HCT116 (cell line): ENCODE data around the gene SH3RF2.

ENCODE experiments used
- CEBPB ChIP-seq: IDR thresholded peaks from 2 replicates; pipeline ENCODE4 v1.6.1; 2012; ENCODE audit warnings: low read depth
- ELF1 ChIP-seq: IDR thresholded peaks from 2 replicates; pipeline ENCODE4 v1.6.1; 2012; ENCODE audit warnings: low read depth, borderline replicate concordance
- EZH2 ChIP-seq: fragments of 200-600 bp; sonication (generic); IDR thresholded peaks from 2 replicates; pipeline ENCODE4 v1.6.1; 2017; ENCODE audit warnings: antibody characterized with exemption, mixed run types
- JUND ChIP-seq: IDR thresholded peaks from 2 replicates; pipeline ENCODE4 v1.6.1; 2012
- POLR2A ChIP-seq: IDR thresholded peaks from 2 replicates; pipeline ENCODE4 v1.7.0; 2011; ENCODE audit warnings: borderline replicate concordance; ENCODE audit not compliant: insufficient read depth, insufficient read length; ENCODE audit errors: extremely low read depth
- POLR2AphosphoS5 ChIP-seq: IDR thresholded peaks from 2 replicates; pipeline ENCODE4 v1.6.1; 2011; ENCODE audit warnings: mild to moderate bottlenecking, low read depth, low read length, moderate library complexity
- SIN3A ChIP-seq: IDR thresholded peaks from 2 replicates; pipeline ENCODE4 v1.6.1; 2012; ENCODE audit warnings: low read depth
- ZFX ChIP-seq: fragments of 450-650 bp; IDR thresholded peaks from 2 replicates; pipeline ENCODE4 v1.6.1; 2017
- ZNF274 ChIP-seq: fragments of 200-500 bp; sonication (Bioruptor generic); IDR thresholded peaks from 2 replicates; pipeline ENCODE4 v1.6.1; 2014; ENCODE audit warnings: mild to moderate bottlenecking, low read depth, low read length, inconsistent platforms
- TF ChIP-seq, protein P1 (sequence below), 3 experiments: fragments of 200-600 bp in 1 of 3; sonication (generic) in 1 of 3; IDR thresholded peaks in 2 of 3; conservative IDR thresholded peaks in 1 of 3; 2 replicates each; pipeline ENCODE4 v1.5.1; 2012 to 2017; ENCODE audit warnings: low read depth in 2 of 3, low read length in 2 of 3, antibody characterized with exemption in 1 of 3, borderline replicate concordance in 1 of 3, control low read depth in 1 of 3, mild to moderate bottlenecking in 1 of 3, mixed read lengths in 1 of 3, mixed run types in 1 of 3, moderate library complexity in 1 of 3; ENCODE audit not compliant: insufficient read depth in 1 of 3
- TF ChIP-seq, protein P2 (sequence below): IDR thresholded peaks from 2 replicates; pipeline ENCODE4 v1.6.1; 2011; ENCODE audit warnings: mild to moderate bottlenecking, low read length, moderate library complexity; ENCODE audit not compliant: insufficient replicate concordance; ENCODE audit errors: extremely low read depth
- TF ChIP-seq, protein P3 (sequence below): IDR thresholded peaks from 2 replicates; pipeline ENCODE4 v1.6.1; 2012; ENCODE audit warnings: low read depth

DNA sequence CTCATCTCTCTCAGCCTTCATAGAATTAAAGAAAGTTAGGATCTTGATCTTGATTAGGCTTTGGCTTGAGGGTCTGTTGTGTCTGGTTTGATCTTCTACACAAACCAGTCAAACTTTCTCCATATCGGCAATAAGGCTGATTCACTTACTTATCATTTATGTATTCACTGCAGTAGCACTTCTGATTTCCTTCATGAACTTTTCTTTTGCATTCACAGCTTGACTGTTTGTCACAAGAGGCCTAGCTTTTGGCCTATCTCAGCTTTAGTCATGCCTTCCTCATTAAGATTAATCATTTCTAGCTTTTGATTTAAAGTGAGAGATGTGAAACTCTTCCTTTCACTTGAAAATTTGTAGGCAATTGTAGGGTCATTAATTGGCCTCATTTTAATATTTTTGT is 62.8 kb downstream of the SH3RF2 start:
- TF ChIP-seq EZH2 (no peak), POLR2AphosphoS5 (no peak), ZNF274 (no peak), POLR2A (no peak), ZFX (no peak), JUND (no peak), ELF1 (no peak), CEBPB (no peak), SIN3A (no peak)
- TF ChIP-seq, protein P1, sequence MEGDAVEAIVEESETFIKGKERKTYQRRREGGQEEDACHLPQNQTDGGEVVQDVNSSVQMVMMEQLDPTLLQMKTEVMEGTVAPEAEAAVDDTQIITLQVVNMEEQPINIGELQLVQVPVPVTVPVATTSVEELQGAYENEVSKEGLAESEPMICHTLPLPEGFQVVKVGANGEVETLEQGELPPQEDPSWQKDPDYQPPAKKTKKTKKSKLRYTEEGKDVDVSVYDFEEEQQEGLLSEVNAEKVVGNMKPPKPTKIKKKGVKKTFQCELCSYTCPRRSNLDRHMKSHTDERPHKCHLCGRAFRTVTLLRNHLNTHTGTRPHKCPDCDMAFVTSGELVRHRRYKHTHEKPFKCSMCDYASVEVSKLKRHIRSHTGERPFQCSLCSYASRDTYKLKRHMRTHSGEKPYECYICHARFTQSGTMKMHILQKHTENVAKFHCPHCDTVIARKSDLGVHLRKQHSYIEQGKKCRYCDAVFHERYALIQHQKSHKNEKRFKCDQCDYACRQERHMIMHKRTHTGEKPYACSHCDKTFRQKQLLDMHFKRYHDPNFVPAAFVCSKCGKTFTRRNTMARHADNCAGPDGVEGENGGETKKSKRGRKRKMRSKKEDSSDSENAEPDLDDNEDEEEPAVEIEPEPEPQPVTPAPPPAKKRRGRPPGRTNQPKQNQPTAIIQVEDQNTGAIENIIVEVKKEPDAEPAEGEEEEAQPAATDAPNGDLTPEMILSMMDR (IDR thresholded peaks at IDR 0.05 in 2 of 3, conservative IDR thresholded peaks at IDR 0.05 in 1 of 3; ENCODE audit: borderline replicate concordance in 1 of 3, insufficient read depth in 1 of 3, low read depth in 2 of 3, low read length in 2 of 3): no peak
- TF ChIP-seq, protein P2, sequence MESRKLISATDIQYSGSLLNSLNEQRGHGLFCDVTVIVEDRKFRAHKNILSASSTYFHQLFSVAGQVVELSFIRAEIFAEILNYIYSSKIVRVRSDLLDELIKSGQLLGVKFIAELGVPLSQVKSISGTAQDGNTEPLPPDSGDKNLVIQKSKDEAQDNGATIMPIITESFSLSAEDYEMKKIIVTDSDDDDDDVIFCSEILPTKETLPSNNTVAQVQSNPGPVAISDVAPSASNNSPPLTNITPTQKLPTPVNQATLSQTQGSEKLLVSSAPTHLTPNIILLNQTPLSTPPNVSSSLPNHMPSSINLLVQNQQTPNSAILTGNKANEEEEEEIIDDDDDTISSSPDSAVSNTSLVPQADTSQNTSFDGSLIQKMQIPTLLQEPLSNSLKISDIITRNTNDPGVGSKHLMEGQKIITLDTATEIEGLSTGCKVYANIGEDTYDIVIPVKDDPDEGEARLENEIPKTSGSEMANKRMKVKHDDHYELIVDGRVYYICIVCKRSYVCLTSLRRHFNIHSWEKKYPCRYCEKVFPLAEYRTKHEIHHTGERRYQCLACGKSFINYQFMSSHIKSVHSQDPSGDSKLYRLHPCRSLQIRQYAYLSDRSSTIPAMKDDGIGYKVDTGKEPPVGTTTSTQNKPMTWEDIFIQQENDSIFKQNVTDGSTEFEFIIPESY: no peak
- TF ChIP-seq, protein P3, sequence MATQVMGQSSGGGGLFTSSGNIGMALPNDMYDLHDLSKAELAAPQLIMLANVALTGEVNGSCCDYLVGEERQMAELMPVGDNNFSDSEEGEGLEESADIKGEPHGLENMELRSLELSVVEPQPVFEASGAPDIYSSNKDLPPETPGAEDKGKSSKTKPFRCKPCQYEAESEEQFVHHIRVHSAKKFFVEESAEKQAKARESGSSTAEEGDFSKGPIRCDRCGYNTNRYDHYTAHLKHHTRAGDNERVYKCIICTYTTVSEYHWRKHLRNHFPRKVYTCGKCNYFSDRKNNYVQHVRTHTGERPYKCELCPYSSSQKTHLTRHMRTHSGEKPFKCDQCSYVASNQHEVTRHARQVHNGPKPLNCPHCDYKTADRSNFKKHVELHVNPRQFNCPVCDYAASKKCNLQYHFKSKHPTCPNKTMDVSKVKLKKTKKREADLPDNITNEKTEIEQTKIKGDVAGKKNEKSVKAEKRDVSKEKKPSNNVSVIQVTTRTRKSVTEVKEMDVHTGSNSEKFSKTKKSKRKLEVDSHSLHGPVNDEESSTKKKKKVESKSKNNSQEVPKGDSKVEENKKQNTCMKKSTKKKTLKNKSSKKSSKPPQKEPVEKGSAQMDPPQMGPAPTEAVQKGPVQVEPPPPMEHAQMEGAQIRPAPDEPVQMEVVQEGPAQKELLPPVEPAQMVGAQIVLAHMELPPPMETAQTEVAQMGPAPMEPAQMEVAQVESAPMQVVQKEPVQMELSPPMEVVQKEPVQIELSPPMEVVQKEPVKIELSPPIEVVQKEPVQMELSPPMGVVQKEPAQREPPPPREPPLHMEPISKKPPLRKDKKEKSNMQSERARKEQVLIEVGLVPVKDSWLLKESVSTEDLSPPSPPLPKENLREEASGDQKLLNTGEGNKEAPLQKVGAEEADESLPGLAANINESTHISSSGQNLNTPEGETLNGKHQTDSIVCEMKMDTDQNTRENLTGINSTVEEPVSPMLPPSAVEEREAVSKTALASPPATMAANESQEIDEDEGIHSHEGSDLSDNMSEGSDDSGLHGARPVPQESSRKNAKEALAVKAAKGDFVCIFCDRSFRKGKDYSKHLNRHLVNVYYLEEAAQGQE: no peak
